8988T (cell line): ENCODE results near the gene CHST10.

Experiments used
- DNase-seq: peaks from one replicate; pipeline ENCODE4 v3.0.0; 2011

CHST10 gene

DNA sequence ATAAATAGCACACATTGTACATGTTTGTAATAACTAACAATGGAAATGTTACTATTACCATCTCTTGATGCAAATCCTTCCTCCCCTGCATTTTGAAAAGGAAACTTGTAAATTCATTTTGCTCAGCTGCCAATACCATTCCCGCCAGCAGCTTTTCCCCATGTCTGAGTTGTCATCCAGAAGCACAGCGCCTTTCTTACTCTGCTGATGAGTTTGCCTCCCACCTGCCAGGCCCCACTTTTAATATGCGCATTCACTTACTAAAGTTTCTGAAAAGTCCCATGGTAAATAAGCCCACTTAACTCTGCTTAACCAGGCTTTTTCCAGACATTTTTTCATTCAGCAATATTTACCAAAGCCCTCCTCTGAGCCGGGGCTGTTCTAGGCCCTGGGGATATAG, 3.9 kb downstream of the CHST10 start:
- DNase-seq: no peak

DNA sequence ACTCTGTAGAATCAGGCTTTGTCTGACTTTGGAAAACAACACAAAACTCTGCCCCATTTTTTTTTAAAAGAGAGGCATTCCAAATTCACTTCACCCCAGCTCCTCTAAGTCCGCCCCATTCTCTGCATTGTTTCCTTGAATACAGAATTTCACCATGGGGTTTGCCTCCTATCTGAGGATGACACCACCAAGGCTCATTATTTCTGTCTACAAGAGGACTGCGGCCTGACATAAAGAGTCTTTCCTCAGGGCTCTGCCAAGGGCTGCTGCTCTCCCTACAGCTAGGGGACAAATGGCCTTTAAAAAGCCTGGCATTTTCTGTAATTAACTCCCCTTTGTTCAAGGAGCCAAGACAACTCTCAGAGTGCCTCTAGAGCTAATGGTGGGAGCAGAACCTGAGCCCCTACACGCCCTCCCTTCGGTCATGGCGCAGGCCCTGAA, 4.6 kb downstream of the CHST10 start:
- DNase-seq: no peak

DNA sequence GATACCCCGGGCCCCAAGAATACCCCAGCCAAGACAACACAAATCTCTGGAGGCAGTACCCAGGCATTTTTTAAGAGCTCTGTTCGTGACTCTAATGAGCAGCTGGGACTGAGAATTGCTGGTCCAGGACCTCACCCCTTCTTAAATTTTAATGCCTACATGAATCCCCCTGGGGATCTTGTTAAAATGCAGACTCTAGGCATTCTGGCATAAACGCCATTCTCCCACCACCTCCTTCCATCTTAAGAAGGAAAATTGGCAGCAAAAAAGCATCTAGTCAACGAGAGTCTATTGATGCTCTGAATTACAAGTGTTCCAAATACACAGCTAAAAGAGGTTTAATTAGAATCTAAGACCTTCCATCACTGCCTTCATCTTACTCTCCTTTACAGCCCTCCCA, 5.0 kb downstream of the CHST10 start:
- no peak for DNase-seq

DNA sequence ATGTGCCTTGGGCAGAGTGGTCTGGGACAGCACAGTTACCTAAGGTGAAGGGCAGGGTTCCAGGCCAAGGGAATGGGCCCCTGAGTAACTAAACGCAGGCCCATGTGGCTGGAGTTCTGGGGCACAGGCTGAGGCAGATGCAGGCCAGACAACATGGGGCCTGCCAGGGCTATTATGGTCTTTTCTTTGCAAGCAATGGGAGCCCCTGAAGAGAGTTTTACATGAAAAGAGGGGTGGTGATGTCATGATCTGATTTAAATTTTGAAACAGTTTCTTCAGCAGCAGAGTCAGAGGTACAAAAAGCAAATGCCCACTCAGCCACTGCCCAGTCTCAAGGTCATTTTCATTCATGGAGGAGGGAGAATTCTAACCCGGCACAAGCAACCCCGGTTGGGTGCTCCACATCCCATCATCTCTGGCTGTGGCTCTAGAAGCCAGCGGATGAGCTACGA, 5.6 kb downstream of the CHST10 start:
- no peak for DNase-seq

DNA sequence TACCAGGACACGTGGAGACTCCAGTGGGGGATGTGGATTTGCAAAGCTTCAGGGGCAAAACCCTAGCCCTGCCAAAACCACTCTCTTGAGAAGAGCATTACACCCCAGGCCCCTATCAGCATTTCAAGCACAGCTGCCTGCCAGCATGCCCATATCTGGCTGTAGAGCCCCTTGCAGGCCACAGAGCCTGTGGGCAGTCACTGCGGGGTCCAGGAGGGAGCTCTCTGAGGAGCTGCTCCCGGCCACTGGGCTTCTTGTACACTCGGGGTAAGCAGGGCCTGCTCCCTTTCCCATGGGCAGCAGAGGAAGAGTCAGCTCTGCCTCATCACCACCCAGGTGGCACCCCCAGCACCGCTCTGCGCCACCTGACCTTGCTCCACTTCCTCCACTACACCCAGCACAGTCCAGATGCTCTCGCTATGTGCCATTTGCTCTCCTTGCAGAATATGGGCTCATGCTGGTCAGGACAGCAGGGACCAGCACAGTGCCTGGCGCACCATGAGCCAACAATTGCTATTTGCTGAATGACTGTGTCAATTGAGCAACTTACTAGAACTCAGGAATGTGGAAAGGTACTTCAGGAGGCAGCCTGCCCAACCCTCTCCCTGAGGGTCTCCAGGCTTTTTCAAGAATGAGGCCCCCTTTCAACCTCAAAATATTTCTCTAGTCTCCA, 7.4 kb downstream of the CHST10 start:
- DNase-seq: no peak

DNA sequence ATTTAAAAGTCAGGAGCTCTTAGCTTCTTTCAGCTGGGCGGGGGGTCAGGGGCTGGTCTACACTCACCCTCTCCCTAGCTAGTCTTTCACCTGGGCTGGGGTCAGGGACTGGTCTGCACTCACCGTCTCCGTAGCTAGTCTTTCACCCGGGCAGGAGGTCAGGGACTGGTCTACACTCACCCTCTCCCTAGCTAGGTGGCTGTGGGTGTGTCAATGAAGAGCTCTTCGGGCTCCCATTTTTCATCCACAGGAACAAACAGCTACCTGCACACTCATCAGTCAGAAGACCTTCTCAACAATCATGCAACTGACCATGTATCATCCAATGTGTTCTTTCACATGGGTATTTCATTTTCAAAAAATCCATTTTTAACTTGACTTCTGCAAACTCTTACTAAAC, 8.0 kb downstream of the CHST10 start:
- DNase-seq: no peak

DNA sequence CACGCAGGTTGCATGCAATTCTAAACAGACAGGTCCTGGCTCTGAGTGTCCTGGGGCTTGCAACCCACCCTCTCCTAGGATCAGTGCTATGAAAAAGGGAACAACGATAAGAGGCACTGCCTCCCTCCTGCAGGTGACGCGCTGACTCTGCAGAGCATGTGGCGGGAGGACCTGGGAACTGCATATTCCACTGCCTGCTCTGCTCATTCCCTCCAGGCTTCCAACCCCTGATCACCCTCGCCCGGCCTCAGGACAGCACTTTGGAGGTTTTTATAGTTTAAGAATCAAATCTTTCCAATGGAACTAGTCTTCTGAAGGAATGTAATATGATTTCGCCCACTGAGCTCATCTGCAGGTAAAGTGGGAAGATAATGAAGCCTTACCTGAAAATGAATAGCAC, 8.5 kb downstream of the CHST10 start:
- no peak for DNase-seq

DNA sequence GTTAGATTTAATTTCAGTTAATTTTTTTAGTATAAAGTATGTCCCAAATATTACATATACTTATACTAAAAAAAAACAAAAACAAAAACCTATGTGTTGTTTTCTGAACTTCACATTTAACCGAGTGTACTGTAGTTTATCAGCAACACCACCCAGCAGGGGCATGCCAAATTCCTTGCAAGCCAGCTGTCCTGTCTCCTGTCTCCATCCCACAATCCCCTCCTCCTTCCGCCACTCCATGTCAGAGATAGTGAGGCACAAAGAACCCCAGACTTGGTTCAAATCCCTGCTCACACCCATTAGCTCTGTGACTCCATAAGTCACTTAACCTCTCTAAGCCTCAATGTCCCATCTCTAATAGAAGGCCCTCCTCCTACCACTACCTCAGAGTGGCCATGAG, 9.4 kb downstream of the CHST10 start:
- no peak for DNase-seq

DNA sequence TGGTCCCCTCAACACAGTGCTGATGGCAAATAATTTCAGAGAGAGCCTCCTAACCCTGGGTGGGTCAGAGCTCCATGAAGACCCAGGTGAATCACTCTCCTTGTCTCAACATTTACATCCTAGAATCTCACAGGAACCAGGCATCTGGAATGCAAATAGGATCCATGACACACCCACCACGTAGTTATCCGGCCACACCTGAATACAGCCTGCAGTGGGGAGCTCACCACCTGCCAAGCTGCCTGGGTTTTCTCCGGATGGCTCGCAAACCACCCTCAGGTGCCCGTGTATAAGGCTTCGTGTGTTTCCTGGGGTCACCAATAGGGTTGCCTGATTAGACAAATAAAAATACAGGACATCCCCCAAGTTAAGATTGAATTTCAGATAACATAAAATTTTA, 9.9 kb downstream of the CHST10 start:
- DNase-seq: no peak

DNA sequence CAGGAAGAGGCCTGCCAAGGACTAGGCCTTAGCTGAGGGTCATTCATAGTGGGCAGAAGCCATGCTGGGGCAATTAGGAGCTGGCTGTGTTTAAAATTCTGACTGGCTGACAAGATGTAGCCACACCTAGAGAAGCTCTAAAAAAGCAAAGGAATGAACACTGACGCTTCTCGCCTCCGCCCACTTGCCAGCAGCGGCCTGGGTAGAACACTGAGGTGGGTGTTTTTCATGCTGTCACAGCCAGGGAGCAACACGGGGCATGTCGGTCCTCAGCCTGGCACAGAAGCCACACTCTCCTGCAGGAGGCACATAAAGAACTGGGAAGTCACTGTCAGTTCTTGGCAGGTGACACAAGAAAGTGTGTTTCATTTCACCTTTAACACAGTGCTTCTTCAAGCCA, 10.4 kb downstream of the CHST10 start:
- DNase-seq: no peak

DNA sequence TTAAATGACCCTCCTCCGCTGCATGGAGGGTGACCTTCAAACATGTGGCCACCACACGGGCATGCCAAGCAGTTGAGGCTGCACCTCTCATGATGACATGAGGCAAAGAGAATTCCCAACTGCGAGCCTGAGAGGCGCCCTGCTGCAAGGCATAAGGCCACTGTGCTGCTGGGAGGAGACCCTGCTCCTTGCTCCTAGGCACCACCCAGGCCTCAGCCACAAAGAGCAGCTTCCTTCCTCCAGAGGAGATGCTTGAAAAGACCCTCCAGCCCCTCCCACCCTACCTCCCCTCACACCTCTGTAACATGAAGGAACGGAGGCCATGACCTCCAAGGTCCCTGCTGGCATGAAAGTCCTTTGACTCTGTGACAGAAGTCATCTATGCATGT, 11.4 kb downstream of the CHST10 start:
- no peak for DNase-seq

DNA sequence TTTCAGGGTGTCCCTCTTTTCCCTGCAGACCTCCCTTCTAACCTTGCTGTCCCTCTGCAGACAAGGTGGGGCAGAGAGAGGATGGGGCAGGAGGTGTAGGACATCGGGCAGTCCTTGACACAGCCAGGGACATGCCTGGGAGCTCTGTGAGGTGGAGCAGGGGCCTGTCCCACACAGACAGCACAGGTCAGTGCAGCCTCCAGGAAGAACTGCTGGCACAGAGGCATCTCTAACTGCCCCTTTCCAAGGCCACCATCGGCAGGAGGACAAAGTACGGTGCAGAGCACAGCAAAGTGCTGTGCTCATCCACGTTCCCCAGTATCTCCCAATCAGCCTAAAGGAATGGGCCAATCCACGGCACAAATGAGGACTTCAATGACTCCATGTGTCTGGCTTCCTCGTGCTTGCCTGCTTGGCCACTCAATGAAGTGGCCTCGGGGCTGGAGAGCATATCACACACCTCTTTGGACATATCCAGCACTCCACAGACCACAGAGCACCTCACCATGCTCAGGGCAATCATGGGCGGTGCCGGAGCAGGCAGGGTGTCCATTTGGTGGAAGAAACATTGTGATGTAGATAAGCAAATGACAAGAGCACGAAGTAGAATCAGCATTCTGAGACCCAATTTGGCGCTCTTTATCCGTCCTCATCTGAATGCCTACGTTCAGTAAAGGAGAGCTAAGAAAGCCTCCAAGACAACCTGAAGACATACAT, 11.9 kb downstream of the CHST10 start:
- DNase-seq: no peak

DNA sequence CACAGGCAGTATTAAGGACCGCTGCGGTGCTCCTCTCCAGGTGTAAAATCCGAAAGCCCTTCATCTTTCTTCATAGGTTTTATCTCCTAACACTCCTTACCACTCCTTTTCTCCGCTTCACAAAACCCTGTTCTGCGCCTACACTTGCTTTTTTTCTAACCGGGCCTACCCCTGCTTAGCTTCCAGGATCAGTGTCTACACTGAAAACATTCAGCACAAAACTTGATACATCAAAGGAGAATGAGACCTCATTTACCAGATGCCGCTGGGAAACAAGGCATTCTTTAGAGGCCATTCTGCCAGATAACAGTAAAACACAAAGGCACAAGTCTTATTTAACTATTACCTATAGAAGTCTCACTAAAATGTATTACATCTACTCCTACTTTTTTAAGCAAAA, 13.1 kb downstream of the CHST10 start:
- DNase-seq: no peak

DNA sequence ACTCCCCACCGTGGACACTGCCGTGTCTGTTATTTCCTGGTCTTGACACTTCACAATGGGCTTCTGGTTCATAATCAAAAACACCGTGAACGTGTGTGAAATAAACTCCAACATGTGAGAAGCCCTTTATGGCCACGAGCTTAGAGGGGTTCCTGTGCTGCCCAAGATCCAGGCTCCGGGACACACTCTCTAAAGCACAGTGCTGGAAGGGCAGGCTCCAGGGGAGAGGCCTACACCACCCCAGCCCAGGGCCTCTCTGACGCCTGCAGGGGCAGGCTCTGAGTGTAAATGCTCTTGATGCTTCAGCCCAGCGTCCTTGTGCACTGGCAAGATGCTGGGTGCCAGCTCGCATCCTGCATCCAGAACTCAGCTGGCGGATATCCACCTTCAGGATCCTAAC, 13.7 kb downstream of the CHST10 start:
- no peak for DNase-seq

DNA sequence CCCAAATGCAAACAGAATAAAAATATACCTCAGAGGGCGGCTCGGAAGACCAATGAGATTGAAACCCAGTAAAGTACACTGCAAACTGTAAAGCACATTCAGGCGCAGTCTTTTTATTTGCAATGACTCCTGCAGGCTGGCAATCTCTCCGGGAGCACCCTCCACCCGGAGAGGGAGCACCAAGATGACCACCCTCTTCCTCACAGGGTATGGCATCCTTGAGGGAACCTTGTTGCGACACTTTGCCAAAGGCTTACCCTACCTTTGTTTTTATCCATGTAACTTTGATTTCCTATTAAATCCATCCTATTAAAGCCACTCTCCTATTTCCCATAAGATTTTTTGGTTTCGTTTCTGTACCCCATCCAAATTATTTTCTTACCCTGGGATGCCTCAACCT, 16.2 kb downstream of the CHST10 start:
- no peak for DNase-seq

DNA sequence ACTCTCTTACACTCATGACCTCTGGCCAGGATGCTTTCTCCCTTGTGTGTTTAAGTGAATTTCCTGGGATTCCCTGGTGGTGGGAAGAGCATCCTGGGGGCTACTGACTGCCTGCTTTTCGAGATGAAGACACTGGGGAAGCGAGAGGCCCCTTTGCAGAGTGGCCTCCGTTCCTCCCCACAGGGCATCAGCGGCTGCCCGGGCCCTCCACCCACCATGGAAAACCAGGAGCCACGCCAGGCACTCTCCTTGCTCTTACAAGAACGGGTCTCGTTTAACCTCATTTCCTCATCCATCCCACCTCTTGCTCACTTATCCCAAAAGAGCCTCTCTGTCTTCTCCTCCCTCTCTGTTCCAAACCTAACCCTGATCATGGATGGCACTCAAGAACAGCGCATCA, 17.8 kb downstream of the CHST10 start:
- DNase-seq: no peak

DNA sequence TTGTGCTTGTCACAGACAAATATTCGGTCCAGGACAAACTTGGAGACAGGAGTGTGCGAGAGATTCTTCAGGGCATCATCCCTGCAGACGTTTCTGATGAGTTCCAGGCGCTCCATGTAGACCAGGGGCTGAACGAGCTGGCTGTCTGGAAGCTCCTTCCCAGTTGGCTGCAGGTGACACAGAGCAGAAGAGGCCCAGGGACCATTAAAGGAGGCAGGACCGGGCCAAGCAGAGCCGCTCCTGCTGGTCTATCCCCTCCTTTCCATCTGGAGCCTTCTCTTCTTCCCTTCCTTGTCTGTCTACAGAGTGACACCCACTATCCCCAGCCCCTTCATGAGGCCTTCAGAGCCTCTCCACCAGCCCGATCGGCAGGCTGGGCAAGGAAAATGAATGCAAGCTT, 19.5 kb downstream of the CHST10 start:
- no peak for DNase-seq

DNA sequence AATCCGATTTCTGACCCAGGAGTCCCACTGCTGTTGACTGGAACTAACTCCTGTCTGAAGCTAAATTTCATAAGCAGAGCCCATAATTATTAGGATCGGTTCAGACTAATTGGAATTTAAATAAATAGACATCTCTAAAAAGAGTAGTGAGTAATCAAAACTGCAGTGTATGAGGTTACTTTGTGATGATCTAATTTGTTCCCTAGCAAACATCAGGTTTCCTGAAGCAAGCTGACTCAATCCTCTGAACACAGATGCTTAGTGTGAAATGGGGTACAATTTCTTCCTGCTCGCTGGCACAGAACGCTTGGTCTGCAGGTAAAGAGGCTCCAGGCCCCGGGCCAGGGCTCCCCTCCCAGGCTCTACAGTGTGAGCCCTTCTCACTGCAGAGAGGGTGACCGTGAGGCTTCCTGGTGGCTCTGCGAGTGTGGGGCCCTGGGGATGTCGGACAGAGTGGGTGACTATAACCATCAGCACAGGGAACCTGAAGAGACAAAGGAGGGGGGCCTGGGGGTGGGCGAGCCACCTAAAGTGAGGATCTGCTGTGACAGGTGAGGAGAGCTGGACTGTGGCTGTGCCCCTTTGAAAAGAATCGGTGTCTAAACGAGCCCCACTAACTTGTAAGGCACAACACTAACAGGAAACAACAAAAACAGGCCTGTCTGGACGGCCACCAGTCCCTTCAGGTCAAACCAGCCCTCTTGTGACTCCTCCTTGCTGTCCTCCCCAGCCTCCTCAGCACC, 20.2 kb downstream of the CHST10 start:
- DNase-seq: no peak

DNA sequence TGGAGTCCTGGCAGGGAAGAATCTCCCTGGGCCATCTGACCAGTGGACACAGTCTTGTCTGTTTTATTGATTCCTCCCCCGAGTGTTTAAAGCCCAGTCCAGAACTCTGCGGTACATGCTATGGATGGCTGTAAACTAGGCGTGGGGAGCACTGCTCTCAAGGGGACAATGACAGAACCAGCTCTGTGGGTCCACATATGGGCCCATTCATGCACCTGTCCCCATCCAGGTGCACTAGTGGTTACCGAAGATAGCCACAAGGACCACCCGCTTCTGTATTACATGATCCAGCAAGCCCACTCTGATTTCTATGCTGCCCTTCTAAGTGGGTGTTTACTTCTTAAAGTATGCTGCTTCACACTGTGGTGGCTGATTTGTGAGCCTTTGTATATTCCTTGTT, 21.0 kb downstream of the CHST10 start:
- DNase-seq: no peak

DNA sequence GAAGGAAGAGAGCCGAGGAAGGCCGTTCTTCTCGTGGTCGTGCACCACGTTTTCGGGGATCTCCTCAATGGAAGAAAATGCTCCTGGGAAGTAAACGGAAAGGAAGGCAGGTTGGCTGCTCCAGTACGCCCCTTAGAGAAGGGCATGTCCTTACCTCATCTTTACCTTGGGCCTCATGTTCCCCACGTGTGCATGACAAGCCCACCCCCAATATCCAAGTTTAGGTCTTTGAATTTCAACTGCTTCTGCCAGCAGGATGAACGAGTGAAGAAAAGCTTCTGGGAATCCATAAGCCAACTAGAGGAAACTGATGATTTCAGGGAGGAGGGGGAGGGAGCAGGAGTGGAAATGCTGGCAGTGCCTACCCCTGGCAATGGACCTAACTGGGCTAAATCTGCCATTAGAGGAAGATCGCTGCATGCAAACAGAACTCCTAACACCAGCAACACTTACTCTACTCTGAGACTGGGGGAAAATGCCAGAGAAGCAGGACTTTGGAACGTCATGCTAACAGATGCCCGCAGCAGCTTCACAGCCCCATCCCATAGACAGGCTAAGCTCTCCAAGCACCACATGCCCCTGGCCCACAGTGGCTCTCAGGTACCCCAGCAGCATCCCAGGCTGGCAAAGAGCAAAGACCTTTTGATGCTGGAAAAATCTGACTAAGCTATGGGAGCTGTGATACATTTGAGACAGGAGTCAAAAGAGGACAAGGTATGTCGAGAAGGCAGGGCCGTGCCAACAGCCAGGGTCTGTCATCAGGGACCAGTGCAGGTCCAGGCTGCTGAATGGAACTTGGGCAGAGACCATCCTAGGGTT, 21.7 kb downstream of the CHST10 start:
- no peak for DNase-seq

DNA sequence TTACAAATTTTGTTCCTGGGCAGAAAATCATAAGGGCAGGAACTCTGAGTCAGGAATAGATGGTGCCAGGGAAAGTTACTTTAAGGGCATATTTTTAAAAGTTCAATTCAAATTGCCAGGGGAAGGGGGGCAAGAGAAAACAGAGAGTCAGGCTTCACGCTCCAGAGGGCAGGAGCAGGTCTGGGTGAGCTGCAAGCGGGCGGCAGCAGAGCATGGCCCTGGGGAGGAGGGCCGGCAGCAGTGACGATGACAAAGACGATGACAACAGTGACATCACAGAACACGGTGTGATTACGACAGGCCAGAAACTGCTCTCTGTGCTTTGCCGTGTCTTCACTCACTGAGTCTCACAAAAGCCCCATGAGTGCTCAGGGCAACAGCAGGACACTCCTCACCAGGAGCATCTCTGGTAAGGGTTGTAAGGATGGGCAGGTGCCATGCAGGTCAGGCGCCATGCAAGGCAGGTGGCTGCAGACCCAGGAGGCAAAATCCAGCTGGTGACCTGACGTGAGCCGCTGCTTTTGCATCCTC, 23.3 kb downstream of the CHST10 start:
- DNase-seq: no peak

DNA sequence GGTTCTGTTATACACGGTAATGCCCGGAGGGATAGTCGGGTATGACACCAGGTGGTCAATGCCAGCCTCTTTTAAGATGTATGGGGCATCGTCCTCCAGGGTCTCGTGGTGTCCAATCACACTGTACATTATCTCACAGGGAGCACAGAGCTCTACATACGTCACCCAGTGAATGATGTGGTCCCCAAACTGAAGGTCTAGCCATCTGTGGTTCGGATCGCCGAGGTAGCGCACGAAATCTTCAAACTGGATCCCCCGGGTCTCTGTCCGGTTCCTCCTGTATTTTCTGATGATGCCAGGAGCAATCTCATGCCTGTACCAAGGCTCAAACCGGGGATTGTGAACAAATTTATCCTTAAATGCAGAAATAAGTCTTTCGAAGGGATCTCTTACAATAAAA, 24.1 kb downstream of the CHST10 start:
- no peak for DNase-seq

DNA sequence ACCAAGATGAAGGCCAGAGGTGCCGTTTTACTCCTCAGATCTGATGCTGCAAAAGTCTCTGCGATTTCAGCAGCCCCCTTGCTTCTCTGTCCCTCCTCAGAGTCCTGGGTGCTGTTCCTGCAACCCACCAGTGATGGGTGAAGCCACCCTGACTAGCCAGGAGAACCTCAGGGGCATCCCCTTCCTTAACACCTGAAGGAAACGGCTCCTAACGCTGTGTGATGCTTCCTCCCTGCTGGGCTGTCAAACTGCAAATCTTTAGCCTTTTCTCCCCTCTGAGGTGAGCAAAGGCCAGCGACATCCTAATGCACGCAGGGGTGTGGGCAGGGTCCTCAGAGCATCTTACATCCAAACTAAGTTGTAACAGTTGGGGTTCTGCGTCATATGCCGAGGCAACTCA, 24.8 kb downstream of the CHST10 start:
- no peak for DNase-seq
